ENCODE measurements around the gene TNFRSF19.
"Not testable (repeated sequence)": the region's sequence is repeated elsewhere in the genome, so short reads cannot be mapped to it uniquely, and the experiment has no call there.

TNFRSF19 gene

GRCh38 chr13:23674795-23675640 lies 104.8 kb downstream of the TNFRSF19 start:
- no peak overlapping the region for H3K4me3 ChIP-seq (replicated peaks; ENCODE audit: low read depth, low read length)
- TF ChIP-seq, protein P1, sequence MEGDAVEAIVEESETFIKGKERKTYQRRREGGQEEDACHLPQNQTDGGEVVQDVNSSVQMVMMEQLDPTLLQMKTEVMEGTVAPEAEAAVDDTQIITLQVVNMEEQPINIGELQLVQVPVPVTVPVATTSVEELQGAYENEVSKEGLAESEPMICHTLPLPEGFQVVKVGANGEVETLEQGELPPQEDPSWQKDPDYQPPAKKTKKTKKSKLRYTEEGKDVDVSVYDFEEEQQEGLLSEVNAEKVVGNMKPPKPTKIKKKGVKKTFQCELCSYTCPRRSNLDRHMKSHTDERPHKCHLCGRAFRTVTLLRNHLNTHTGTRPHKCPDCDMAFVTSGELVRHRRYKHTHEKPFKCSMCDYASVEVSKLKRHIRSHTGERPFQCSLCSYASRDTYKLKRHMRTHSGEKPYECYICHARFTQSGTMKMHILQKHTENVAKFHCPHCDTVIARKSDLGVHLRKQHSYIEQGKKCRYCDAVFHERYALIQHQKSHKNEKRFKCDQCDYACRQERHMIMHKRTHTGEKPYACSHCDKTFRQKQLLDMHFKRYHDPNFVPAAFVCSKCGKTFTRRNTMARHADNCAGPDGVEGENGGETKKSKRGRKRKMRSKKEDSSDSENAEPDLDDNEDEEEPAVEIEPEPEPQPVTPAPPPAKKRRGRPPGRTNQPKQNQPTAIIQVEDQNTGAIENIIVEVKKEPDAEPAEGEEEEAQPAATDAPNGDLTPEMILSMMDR (IDR thresholded peaks at IDR 0.05; ENCODE audit: low read depth, low read length, missing control alignments): no peak
- no peak for DNase-seq (ENCODE audit: extremely low read depth, low read depth)

DNA sequence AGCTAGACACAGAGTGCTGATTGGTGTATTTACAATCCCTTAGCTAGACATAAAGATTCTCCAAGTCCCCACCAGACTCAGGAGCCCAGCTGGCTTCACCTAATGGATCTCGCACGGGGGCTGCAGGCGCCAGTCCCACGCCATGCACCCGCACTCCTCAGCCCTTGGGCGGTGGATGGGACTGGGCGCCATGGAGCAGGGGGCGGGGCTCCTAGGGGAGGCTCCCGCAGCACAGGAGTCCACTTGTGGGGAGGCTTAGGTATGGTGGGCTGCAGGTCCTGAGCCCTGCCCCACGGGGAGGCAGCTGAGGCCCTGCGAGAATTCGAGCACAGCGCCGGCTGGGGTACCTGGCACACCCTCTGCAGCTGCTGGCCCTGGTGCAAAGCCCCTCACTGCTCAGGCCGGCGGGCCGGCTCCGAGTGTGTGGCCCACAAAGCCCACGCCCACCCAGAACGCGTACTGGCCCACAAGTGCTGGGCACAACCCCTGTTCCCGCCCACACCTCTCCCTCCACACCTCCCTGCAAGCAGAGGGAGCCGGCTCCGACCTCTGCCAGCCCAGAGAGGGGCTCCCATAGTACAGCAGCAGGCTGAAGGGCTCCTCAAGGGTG lies 107.6 kb downstream of the TNFRSF19 start:
- DNase-seq (ENCODE audit: extremely low read depth, low read depth); H3K4me3 ChIP-seq (replicated peaks; ENCODE audit: low read depth, low read length): not testable (repeated sequence)

GRCh38 chr13:23678795-23679194 lies 108.6 kb downstream of the TNFRSF19 start:
- no peak overlapping the region for H3K4me3 ChIP-seq (replicated peaks; ENCODE audit: low read depth, low read length)
- TF ChIP-seq, protein P1 (IDR thresholded peaks at IDR 0.05; ENCODE audit: low read depth, low read length, missing control alignments): no peak
- DNase-seq (ENCODE audit: extremely low read depth, low read depth): no peak

DNA sequence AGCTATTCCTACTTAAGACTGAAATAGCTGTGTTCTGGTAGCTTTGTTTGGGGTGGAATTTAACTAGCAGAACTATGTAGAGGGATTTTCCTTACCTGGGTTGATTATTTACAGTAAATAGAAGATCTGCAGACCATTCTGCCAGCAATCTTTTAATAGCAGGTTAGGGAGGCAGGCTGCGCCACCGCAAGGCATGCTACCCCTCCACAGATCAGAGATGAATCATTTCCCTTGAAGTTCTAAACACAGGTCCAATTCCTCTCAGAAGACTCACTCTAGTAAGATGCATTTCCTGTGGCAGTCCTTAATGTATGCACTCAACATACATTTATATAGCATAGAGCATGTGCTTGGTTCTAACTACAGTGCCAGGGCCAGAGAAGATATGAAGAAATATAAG lies 109.0 kb downstream of the TNFRSF19 start:
- TF ChIP-seq, protein P1 (IDR thresholded peaks at IDR 0.05; ENCODE audit: low read depth, low read length, missing control alignments): no peak
- no peak overlapping the region for H3K4me3 ChIP-seq (replicated peaks; ENCODE audit: low read depth, low read length)
- DNase-seq (ENCODE audit: extremely low read depth, low read depth): no peak

GRCh38 chr13:23680845-23681669 lies 110.8 kb downstream of the TNFRSF19 start:
- no peak overlapping the region for H3K4me3 ChIP-seq (replicated peaks; ENCODE audit: low read depth, low read length)
- no peak for DNase-seq (ENCODE audit: extremely low read depth, low read depth)
- TF ChIP-seq, protein P1 (IDR thresholded peaks at IDR 0.05; ENCODE audit: low read depth, low read length, missing control alignments): no peak

GRCh38 chr13:23683084-23683483 lies 112.9 kb downstream of the TNFRSF19 start:
- TF ChIP-seq, protein P1 (IDR thresholded peaks at IDR 0.05; ENCODE audit: low read depth, low read length, missing control alignments): no peak
- no peak overlapping the region for H3K4me3 ChIP-seq (replicated peaks; ENCODE audit: low read depth, low read length)
- DNase-seq (ENCODE audit: extremely low read depth, low read depth): no peak

GRCh38 chr13:23684647-23685046 lies 114.4 kb downstream of the TNFRSF19 start:
- DNase-seq (ENCODE audit: extremely low read depth, low read depth): no peak
- no peak overlapping the region for H3K4me3 ChIP-seq (replicated peaks; ENCODE audit: low read depth, low read length)
- TF ChIP-seq, protein P1 (IDR thresholded peaks at IDR 0.05; ENCODE audit: low read depth, low read length, missing control alignments): no peak
